ENCODE measurements around the gene ZDHHC7. TPM values are rescaled to one million over a fixed set of nuclear protein-coding genes. Genes with fewer than 3 reads are reported as not detected.

The ZDHHC7 gene
- total RNA-seq, 1 donor from 2014 or later, result 53.4 TPM

DNA sequence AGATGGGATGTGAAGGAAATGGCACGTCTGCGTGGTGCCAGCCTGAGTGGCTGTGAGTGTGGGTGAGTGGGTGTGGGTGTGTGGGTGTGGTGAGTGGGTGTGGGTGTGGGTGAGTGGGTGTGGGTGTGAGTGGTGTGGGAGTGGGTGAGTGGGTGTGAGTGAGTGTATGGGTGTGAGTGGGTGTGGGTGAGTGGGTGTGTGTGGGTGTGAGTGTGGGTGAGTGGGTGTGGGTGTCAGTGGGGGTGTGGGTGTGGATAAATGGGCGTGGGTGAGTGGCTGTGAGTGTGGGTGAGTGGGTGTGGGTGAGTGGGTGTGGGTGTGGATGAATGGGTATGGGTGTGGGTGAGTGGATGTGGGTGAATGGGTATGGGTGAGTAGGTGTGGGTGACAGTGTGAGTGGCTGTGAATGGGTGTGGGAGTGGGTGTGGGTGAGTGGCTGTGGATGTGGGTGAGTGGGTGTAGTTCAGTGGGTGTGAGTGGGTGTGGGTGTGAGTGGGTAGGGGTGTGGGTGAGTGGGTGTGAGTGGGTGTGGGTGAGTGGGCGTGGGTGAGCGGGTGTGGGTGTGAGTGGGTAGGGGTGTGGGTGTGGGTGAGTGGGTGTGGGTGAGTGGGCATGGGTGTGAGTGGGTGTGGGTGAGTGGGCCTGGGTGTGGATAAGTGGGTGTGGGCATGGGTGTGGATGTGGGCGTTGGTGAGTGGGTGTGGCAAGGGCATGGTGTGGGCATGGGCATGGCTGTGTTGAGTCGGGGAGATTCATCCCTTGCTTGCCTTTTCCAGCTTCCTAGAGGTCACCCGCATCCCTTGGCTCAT is 80.8 kb downstream of the ZDHHC7 start:
- TF ChIP-seq, protein P1, sequence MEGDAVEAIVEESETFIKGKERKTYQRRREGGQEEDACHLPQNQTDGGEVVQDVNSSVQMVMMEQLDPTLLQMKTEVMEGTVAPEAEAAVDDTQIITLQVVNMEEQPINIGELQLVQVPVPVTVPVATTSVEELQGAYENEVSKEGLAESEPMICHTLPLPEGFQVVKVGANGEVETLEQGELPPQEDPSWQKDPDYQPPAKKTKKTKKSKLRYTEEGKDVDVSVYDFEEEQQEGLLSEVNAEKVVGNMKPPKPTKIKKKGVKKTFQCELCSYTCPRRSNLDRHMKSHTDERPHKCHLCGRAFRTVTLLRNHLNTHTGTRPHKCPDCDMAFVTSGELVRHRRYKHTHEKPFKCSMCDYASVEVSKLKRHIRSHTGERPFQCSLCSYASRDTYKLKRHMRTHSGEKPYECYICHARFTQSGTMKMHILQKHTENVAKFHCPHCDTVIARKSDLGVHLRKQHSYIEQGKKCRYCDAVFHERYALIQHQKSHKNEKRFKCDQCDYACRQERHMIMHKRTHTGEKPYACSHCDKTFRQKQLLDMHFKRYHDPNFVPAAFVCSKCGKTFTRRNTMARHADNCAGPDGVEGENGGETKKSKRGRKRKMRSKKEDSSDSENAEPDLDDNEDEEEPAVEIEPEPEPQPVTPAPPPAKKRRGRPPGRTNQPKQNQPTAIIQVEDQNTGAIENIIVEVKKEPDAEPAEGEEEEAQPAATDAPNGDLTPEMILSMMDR (IDR thresholded peaks at IDR 0.05; ENCODE audit: insufficient read depth, low read length, poor library complexity, severe bottlenecking), result no peak
- H3K36me3 ChIP-seq (ENCODE audit: control insufficient read depth, insufficient read depth, low read length), result no peaks in the 10 kb centered on the region
- H3K4me3 ChIP-seq (ENCODE audit: low read depth, low read length), result no peak overlapping the region
- no peak for DNase-seq (ENCODE audit: low read depth)
- H3K27me3 ChIP-seq (ENCODE audit: control insufficient read depth, insufficient read depth, low read length), result no peaks in the 10 kb centered on the region

DNA sequence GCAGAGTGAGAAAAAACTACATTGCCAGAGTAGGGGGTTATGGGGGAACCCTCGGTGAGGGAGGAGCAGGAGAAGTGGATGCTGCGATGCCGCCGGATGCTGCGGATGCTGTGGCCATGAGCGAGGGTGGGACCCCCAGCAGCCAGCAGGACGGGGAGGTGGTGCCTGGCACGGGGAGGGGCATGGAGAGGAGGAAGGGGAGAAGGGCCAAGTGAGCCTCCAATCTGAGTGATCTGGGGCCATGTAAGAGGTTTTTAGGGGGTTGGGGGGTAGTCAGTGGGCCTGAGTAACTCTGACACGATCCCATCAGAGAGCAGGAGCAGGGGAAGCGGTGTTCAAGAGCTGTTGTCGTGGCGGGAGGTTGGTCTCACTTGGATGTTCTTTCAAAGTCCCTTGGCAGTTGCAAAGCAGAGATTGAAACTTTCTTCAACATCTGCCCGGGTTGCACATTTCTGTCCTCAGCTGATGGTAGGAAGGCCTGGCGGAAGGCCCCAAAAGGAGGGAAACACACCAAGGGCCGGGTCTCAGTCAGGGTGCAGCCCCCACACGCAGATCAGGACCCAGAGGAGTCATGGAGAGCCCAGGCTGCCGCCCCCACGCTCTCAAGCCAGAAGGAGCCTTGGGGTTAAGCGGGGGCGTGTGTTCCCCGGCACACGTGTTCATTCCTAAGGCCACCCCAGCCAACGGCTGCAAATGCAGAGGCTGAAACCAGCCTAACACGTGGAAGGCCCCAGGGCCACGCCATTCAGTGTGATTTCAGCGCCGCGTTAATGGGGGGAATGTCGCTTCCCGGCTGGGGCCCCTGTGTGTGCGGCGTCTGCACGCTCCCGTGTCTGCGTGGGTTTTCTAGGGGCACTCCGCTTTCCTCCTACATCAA is 81.7 kb downstream of the ZDHHC7 start:
- TF ChIP-seq, protein P1 (IDR thresholded peaks at IDR 0.05; ENCODE audit: insufficient read depth, low read length, poor library complexity, severe bottlenecking), result no peak
- H3K4me3 ChIP-seq (ENCODE audit: low read depth, low read length), result no peak overlapping the region
- no peaks in the 10 kb centered on the region for H3K36me3 ChIP-seq (ENCODE audit: control insufficient read depth, insufficient read depth, low read length)
- no peak for DNase-seq (ENCODE audit: low read depth)
- H3K27me3 ChIP-seq (ENCODE audit: control insufficient read depth, insufficient read depth, low read length), result no peaks in the 10 kb centered on the region

DNA sequence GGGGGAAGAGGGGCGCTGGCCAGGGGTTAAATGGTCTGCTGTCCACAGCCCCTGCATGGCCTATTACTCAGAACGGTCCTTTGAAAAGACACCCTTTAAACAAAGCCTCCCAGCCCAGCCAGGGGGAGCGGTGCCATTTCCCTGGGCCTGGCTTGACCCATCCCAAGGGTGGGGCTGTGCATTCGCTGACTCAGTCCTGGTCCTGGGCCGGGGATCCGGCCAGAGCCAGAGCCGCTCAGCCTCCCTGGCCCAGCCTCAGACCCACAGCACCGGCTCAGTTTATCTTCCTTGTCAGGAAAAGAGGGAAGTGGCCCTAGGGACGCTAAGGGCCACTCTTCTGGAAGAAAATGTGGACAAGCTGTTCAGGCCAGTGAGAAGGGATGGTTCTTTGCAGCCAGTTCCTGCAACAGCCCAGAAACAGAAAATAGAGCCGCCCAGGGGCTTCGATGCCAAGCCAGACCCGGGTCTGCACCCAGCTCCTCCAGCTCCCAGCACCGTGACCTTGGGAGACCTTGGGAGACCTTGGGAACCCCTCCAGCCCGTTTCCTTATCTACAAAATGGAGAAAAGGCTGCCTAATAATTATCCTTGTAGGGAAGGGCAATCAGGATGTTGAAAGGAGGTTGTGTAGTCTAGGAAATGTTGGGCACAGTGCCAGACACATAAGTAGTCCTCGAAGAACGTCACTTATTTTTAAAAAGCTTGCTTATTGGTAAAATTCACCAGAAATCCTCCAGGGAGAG is 82.5 kb downstream of the ZDHHC7 start:
- DNase-seq (ENCODE audit: low read depth), result no peak
- Histone ChIP-seq H3K27me3 (ENCODE audit: control insufficient read depth, insufficient read depth, low read length) (no peaks in the 10 kb centered on the region), H3K4me3 (ENCODE audit: low read depth, low read length) (no peak overlapping the region), H3K36me3 (ENCODE audit: control insufficient read depth, insufficient read depth, low read length) (no peaks in the 10 kb centered on the region)
- TF ChIP-seq, protein P1 (IDR thresholded peaks at IDR 0.05; ENCODE audit: insufficient read depth, low read length, poor library complexity, severe bottlenecking), result no peak

DNA sequence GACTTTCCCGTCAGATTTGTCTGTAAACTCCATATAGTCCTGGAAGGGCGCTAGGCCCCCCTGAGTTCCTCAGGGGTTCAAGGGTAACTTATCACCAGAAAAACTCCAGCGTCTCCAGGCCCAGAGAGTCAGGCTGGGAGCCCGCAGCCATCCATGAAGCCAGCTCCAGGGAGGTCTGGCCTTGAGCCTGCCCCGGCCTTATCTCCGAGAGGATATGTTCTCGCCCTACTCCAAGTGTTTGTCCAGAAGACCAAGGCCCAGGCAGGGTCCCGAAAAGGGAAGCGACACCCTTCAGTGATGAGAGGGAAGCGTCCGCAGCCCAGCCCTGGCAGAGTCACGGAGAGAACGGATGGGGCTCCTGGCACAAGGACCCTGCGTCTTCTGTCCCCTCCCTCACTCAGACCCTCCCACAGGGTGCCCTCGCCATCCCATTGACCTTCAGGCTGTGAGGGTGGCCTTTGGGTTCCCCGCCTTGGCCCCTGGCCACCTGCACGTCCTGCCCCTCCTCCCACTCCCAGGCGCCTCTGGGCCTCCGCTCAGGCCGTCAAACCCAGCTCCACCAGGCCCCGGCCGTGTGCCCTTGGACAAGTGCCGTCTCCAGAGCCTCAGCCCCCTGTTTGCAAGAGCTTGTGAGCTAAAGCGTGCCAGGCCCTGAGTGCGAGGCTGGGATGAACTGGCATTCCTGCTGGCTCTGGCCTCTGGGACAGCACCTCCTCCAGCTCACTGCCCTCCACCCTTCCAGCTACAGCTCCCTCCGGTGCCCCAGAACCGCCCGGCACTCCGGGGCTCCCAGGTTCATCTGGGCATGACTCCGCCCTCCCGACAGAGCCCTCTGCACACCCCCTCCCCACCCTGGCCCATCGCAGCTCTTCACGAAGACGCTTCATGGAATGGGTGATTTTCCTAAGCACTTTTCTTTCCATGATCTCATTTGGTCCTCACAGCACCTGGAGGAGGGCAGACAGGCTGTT is 83.4 kb downstream of the ZDHHC7 start:
- H3K36me3 ChIP-seq (ENCODE audit: control insufficient read depth, insufficient read depth, low read length), result no peaks in the 10 kb centered on the region
- no peak for DNase-seq (ENCODE audit: low read depth)
- TF ChIP-seq, protein P1 (IDR thresholded peaks at IDR 0.05; ENCODE audit: insufficient read depth, low read length, poor library complexity, severe bottlenecking), result no peak
- H3K4me3 ChIP-seq (ENCODE audit: low read depth, low read length), result no peak overlapping the region
- no peaks in the 10 kb centered on the region for H3K27me3 ChIP-seq (ENCODE audit: control insufficient read depth, insufficient read depth, low read length)

DNA sequence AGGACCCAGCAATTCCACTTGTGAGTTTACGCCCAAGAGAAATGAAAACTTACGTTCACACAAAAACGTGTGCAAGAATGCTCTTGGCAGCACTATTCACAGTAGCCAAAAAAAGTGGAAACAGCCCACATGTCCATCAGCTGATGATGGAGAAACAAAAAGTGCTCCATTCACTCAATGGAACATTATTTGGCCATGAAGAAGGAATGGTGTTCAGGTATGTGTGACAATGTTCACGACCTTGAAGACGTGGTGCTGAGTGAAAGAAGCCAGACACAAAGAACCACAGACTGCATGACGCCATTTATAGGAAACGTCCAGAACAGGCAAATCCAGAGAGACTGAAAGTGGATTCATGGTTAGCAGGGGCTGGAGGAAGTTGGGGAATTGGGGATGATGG is 84.9 kb downstream of the ZDHHC7 start:
- no peak for DNase-seq (ENCODE audit: low read depth)
- Histone ChIP-seq H3K36me3 (ENCODE audit: control insufficient read depth, insufficient read depth, low read length) (no peaks in the 10 kb centered on the region), H3K27me3 (ENCODE audit: control insufficient read depth, insufficient read depth, low read length) (no peaks in the 10 kb centered on the region), H3K4me3 (ENCODE audit: low read depth, low read length) (no peak overlapping the region)
- TF ChIP-seq, protein P1 (IDR thresholded peaks at IDR 0.05; ENCODE audit: insufficient read depth, low read length, poor library complexity, severe bottlenecking), result no peak

Measured in kidney epithelial cell (primary cell).